GM12878 (cell line): ENCODE data around the gene CFAP299. TPM values are rescaled to one million over a fixed set of nuclear protein-coding genes. Genes with fewer than 3 reads are reported as not detected.

ENCODE experiments used
- ATAC-seq: fragments of 200-7000 bp; cut with Tn5 transposase; 3 replicates; pipeline ENCODE4 v1.9.1; 2020; ENCODE audit warnings: mild to moderate bottlenecking, moderate library complexity
- BruUV-seq: library from RNA; stranded (reverse); fragments of 400-500 nt; replicated peaks from 2 replicates; lab custom pipeline; 2021; lab: Mats Ljungman, UMichigan
- CTCF ChIA-PET: fragments of 300-600 bp; sonication (Branson Sonifier 250); formaldehyde crosslinking; extraction: SDS; loops from one replicate; lab custom pipeline; 2021; ENCODE audit warnings: inconsistent platforms; lab: Yijun Ruan, JAX
- POLR2A ChIA-PET: fragments of 350-600 bp; formaldehyde crosslinking; extraction: SDS; loops from one replicate; lab custom pipeline; 2021; ENCODE audit warnings: inconsistent platforms; lab: Charles Lee
- RAD21 ChIA-PET: fragments of 300-600 bp; sonication (Branson Sonifier 250); formaldehyde crosslinking; loops from one replicate; lab custom pipeline; 2023; ENCODE audit warnings: antibody characterized with exemption; ENCODE audit not compliant: unreplicated experiment; lab: Charles Lee
- SMC1A ChIA-PET: fragments of 300-600 bp; sonication (Branson Sonifier 250); formaldehyde crosslinking; loops from one replicate; lab custom pipeline; 2023; ENCODE audit not compliant: unreplicated experiment, uncharacterized antibody; lab: Charles Lee
- DNase-seq: peaks from one replicate; pipeline ENCODE4 v3.0.0-alpha.2; 2011; ENCODE audit warnings: low read depth, low spot score
- FAIRE-seq: peaks from 3 replicates; lab custom pipeline; 2011; peaks lifted over from hg19 to GRCh38; lab: Jason Lieb, UNC
- H2AFZ ChIP-seq: 2 replicates; pipeline ENCODE4 v1.6.0; 2011; ENCODE audit warnings: low read depth, low read length, control low read depth; ENCODE audit not compliant: control insufficient read depth
- H3K27ac ChIP-seq: 2 replicates; pipeline ENCODE4 v1.5.1; 2011; ENCODE audit warnings: control low read depth; ENCODE audit not compliant: control insufficient read depth, insufficient read depth
- H3K27me3 ChIP-seq, 2 experiments: replicated peaks in 1 of 2; 2 replicates each; pipeline versions ENCODE4 v1.6.0 to v1.6.1; 2011; ENCODE audit warnings: low read length in 1 of 2; ENCODE audit not compliant: control insufficient read depth in 2 of 2, insufficient read depth in 2 of 2
- H3K36me3 ChIP-seq, 2 experiments: 2 replicates each; pipeline ENCODE4 v1.5.1; 2011; ENCODE audit warnings: low read length in 1 of 2; ENCODE audit not compliant: control insufficient read depth in 2 of 2, insufficient read depth in 2 of 2
- H3K4me1 ChIP-seq: 2 replicates; pipeline ENCODE4 v1.6.1; 2011; ENCODE audit warnings: mild to moderate bottlenecking, low read length, moderate library complexity, mixed read lengths; ENCODE audit not compliant: control insufficient read depth, insufficient read depth
- H3K4me2 ChIP-seq: 2 replicates; pipeline ENCODE4 v1.6.0; 2011; ENCODE audit warnings: control low read depth; ENCODE audit not compliant: control insufficient read depth, insufficient read depth
- H3K4me3 ChIP-seq: fragments of 200-600 bp; sonication (generic); 2 replicates; pipeline ENCODE4 v1.5.1; 2016
- H3K79me2 ChIP-seq: 2 replicates; pipeline ENCODE4 v1.6.0; 2011; ENCODE audit warnings: low read length; ENCODE audit not compliant: control insufficient read depth, insufficient read depth
- H3K9ac ChIP-seq: 2 replicates; pipeline ENCODE4 v1.8.0; 2011; ENCODE audit warnings: low read length, control low read depth, mixed read lengths; ENCODE audit not compliant: control insufficient read depth, insufficient read depth
- H3K9me3 ChIP-seq: replicated peaks from 3 replicates; pipeline ENCODE4 v1.5.1; 2011; ENCODE audit warnings: mild to moderate bottlenecking, low read length; ENCODE audit not compliant: control insufficient read depth, insufficient read depth
- H4K20me1 ChIP-seq: 2 replicates; pipeline ENCODE4 v1.6.0; 2011; ENCODE audit not compliant: control insufficient read depth, insufficient read depth
- ASH2L ChIP-seq: fragments of 300-600, 200-600 bp; sonication (generic); IDR thresholded peaks from 2 replicates; pipeline ENCODE4 v1.6.1; 2017; ENCODE audit warnings: low read depth, mild to moderate bottlenecking, borderline replicate concordance
- ATF7 ChIP-seq: fragments of 450-650 bp; IDR thresholded peaks from 2 replicates; pipeline ENCODE4 v1.6.1; 2016; ENCODE audit warnings: low read depth, mild to moderate bottlenecking
- CBFB ChIP-seq: IDR thresholded peaks from 2 replicates; pipeline ENCODE4 v1.6.1; 2016; ENCODE audit warnings: antibody characterized with exemption, low read depth
- CHD4 ChIP-seq: fragments of 200-600 bp; sonication (generic); IDR thresholded peaks from 2 replicates; pipeline ENCODE4 v1.6.1; 2016; ENCODE audit warnings: mild to moderate bottlenecking
- KDM1A ChIP-seq: fragments of 200-600 bp; sonication (generic); IDR thresholded peaks from 2 replicates; pipeline ENCODE4 v1.6.1; 2016; ENCODE audit warnings: borderline replicate concordance
- MTA2 ChIP-seq: fragments of 450-650 bp; IDR thresholded peaks from 2 replicates; pipeline ENCODE4 v1.6.1; 2016; ENCODE audit warnings: low read depth, mild to moderate bottlenecking, moderate library complexity
- NR2F1 ChIP-seq: fragments of 450-650 bp; conservative IDR thresholded peaks from 2 replicates; pipeline ENCODE4 v1.6.1; 2017; ENCODE audit warnings: mild to moderate bottlenecking
- POU2F2 ChIP-seq: IDR thresholded peaks from 3 replicates; pipeline ENCODE4 v1.6.1; 2011; ENCODE audit warnings: low read depth, mild to moderate bottlenecking, low read length, borderline replicate concordance
- WGBS: methylation state at CpG from one replicate; pipeline ENCODE4 v1.1.6; 2016; ENCODE audit warnings: low lambda C conversion rate; ENCODE audit not compliant: insufficient replicate concordance, insufficient coverage; ENCODE audit errors: missing lambda C conversion rate; 5-methylcytosine and 5-hydroxymethylcytosine counted together
- in situ Hi-C: fragments of 300-500 bp; cut with MboI; formaldehyde crosslinking; loops from 9 replicates; pipeline ENCODE4 v1.14.3; 2018; ENCODE audit warnings: mixed read lengths
- intact Hi-C: fragments of 100-400 bp; cut with micrococcal nuclease; formaldehyde crosslinking; loops from one replicate; pipeline ENCODE4 v1.14.2; 2022; ENCODE audit not compliant: unreplicated experiment
- polyA plus RNA-seq, 11 experiments: library from polyadenylated mRNA; depleted of rRNA in 4 of 11; unstranded in 6 of 11; stranded (reverse) in 5 of 11; fragments of >200 nt; fragmentation: Nextera tagmentation in 4 of 11; fragmentation: Illumina TruSeq in 1 of 11; extraction: Ambion mirVana in 4 of 11; extraction: Trizol in 1 of 11; gene quantifications; 1 replicate in 1 of 11; 2 replicates in 10 of 11; pipeline versions ENCODE4 v1.2.1 to v1.2.3, GENCODE V29; 2011 to 2016; ENCODE audit warnings: inconsistent platforms in 2 of 11, missing spikeins in 2 of 11, low read depth in 1 of 11
- total RNA-seq, 4 experiments: library from RNA; depleted of rRNA in 3 of 4; stranded (reverse); fragments of >200 nt in 3 of 4; fragmentation: Illumina TruSeq in 1 of 4; extraction: Trizol in 1 of 4; gene quantifications; 2 replicates each; pipeline versions ENCODE4 v1.2.1 to v1.2.3, GENCODE V29; 2013 to 2021
- TF ChIP-seq, protein P1 (sequence below): IDR thresholded peaks from 2 replicates; pipeline ENCODE4 v1.6.1; 2012; ENCODE audit warnings: low read depth, low read length, improper control_type of control experiment
- TF ChIP-seq, protein P2 (sequence below): fragments of 450-650 bp; IDR thresholded peaks from 2 replicates; pipeline ENCODE4 v1.6.1; 2017; ENCODE audit warnings: mild to moderate bottlenecking, moderate library complexity

CFAP299 gene
- total and polyA plus RNA-seq, 10 of the 15 experiments (the other 5 are each of a cell fraction or from before 2014, with no cell fraction given), result 0.06 to 0.34 TPM; not detected in 8

DNA sequence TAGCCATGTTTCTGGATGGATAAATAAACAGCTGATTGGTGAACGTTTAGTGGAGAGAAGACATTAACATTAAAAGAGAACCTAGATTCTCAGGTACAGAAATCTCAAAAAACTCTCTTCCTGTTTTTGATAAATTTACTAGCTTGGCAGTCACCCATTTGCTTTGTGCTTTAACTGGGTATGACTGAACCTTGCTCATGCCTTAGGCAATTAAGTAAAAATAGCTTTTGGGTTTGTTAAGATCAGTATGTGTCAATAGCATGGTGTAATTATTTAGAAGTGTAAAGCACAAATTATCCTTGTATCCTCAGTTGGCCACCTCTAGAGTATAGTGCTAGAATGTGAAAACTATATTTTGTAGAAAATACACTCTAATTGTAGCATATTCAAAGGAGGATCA is 200.0 kb downstream of the CFAP299 start:
- H3K9ac ChIP-seq, result no peak overlapping the region
- no peak overlapping the region for H3K4me3 ChIP-seq
- FAIRE-seq (no peak), ATAC-seq (no peak), DNase-seq (no peak)
- POLR2A ChIA-PET, result no interaction called here
- WGBS, result 0% methylated on average over 1 of the region's 1 CpG
- no peaks in the 10 kb centered on the region for H3K79me2 ChIP-seq
- intact Hi-C loops, result no loop called here
- H3K27me3 ChIP-seq, result no peaks in the 10 kb centered on the region
- H3K4me2 ChIP-seq, result no peak overlapping the region
- no peaks in the 10 kb centered on the region for H3K9me3 ChIP-seq
- TF ChIP-seq MTA2 (no peak), POU2F2 (no peak), CHD4 (no peak), NR2F1 (no peak), CBFB (no peak), KDM1A (no peak), ATF7 (no peak), ASH2L (no peak)
- TF ChIP-seq, protein P1, sequence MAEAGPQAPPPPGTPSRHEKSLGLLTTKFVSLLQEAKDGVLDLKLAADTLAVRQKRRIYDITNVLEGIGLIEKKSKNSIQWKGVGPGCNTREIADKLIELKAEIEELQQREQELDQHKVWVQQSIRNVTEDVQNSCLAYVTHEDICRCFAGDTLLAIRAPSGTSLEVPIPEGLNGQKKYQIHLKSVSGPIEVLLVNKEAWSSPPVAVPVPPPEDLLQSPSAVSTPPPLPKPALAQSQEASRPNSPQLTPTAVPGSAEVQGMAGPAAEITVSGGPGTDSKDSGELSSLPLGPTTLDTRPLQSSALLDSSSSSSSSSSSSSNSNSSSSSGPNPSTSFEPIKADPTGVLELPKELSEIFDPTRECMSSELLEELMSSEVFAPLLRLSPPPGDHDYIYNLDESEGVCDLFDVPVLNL, result no peak
- TF ChIP-seq, protein P2, sequence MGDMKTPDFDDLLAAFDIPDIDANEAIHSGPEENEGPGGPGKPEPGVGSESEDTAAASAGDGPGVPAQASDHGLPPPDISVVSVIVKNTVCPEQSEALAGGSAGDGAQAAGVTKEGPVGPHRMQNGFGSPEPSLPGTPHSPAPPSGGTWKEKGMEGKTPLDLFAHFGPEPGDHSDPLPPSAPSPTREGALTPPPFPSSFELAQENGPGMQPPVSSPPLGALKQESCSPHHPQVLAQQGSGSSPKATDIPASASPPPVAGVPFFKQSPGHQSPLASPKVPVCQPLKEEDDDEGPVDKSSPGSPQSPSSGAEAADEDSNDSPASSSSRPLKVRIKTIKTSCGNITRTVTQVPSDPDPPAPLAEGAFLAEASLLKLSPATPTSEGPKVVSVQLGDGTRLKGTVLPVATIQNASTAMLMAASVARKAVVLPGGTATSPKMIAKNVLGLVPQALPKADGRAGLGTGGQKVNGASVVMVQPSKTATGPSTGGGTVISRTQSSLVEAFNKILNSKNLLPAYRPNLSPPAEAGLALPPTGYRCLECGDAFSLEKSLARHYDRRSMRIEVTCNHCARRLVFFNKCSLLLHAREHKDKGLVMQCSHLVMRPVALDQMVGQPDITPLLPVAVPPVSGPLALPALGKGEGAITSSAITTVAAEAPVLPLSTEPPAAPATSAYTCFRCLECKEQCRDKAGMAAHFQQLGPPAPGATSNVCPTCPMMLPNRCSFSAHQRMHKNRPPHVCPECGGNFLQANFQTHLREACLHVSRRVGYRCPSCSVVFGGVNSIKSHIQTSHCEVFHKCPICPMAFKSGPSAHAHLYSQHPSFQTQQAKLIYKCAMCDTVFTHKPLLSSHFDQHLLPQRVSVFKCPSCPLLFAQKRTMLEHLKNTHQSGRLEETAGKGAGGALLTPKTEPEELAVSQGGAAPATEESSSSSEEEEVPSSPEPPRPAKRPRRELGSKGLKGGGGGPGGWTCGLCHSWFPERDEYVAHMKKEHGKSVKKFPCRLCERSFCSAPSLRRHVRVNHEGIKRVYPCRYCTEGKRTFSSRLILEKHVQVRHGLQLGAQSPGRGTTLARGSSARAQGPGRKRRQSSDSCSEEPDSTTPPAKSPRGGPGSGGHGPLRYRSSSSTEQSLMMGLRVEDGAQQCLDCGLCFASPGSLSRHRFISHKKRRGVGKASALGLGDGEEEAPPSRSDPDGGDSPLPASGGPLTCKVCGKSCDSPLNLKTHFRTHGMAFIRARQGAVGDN, result no peak
- H3K36me3 ChIP-seq, result no peaks in the 10 kb centered on the region
- CTCF ChIA-PET, result interaction anchor here (1.2 kb wide), 1 partner anchor 169 kb away, joined by 3 read pairs; no protein-coding TSS in a partner anchor
- no peak overlapping the region for H2AFZ ChIP-seq
- RAD21 ChIA-PET, result interaction anchor here (0.6 to 0.7 kb wide), 2 partner anchors 296 to 681 kb away, joined by 3 read pairs; no protein-coding TSS in a partner anchor
- no peaks in the 10 kb centered on the region for H4K20me1 ChIP-seq
- in situ Hi-C loops, result no loop called here
- H3K27ac ChIP-seq, result no peak overlapping the region
- SMC1A ChIA-PET, result interaction anchor here (0.6 to 1.2 kb wide), 2 partner anchors 8 to 122 kb away, joined by 3 read pairs; no protein-coding TSS in a partner anchor
- BruUV-seq, result no TSS peak
- peaks cover 6% of the 10 kb centered on the region; the same call in 1 of the 2 replicates for H3K4me1 ChIP-seq
